Activated T-cell treated with anti-CD3 and anti-CD28 coated beads for 48 hours (primary cell): ENCODE measurements around the gene EIF3D.
"Not testable (repeated sequence)": the region's sequence is repeated elsewhere in the genome, so short reads cannot be mapped to it uniquely, and the experiment has no call there.

Experiments used
- DNase-seq: peaks from one replicate; pipeline ENCODE4 v3.0.0-alpha.2; 2020; ENCODE audit warnings: low read depth

EIF3D gene

GRCh38 chr22:36548606-36549005, 19.6 kb upstream of the EIF3D start:
- no peak for DNase-seq

GRCh38 chr22:36546932-36547331, 18.0 kb upstream of the EIF3D start:
- no peak for DNase-seq

DNA sequence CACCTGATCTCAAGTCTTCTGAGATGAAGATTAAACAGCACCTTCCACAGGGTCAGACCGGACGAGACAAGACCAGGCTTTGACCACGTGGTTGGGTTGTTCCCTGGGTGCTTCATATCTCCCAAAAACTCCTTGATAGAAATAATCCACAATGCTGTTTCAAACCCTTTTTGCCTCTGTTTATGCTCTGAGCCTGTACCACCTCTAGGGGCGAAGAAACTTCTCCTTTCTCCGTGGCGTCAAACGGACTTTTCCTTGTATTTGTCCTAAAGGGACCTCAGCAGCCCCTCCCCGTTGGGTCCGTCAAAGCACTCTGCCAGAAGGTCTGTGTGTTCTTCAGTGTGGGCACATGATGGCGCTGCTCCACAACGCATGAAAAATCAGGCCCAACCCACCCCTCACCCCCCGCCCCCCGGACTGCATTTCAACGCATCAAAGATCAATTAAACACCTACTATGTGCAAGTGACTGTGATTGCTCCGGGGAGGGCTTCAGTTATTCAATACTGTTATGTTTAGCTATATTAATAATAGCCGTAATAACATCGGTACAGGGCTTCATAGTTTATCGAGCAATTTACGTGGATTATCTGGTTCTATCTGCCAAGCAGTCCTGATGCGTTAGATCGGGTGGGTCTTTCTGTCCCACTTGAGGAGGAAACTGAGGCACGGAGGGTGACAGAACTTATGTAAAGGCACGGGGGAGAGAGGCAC, 17.3 kb upstream of the EIF3D start:
- DNase-seq = peak; percentile 25

DNA sequence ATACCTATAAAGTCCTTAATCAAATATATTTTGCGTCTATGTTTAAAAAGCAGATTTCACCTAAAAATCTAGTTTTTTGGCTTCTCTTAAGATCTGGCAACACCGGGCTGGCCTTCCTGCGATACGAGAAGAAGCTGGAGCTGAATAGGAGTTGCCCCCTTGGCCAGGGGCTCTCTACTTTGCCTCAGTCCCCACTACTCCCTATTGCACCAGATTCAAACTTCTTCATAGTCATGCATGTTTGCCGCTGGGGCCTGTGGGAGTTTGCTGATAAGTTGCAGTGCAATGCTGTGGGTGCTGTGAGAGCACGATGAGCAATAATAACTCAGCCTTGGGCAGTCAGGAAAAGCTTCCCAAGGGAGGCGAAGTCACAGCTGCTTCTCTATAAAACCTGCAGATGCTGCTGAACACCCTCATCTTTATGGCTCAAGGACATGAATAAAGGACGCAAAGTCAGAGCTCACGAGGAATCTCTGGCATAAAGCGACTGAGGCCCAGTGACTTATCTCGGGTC, 15.2 kb upstream of the EIF3D start:
- no peak for DNase-seq

DNA sequence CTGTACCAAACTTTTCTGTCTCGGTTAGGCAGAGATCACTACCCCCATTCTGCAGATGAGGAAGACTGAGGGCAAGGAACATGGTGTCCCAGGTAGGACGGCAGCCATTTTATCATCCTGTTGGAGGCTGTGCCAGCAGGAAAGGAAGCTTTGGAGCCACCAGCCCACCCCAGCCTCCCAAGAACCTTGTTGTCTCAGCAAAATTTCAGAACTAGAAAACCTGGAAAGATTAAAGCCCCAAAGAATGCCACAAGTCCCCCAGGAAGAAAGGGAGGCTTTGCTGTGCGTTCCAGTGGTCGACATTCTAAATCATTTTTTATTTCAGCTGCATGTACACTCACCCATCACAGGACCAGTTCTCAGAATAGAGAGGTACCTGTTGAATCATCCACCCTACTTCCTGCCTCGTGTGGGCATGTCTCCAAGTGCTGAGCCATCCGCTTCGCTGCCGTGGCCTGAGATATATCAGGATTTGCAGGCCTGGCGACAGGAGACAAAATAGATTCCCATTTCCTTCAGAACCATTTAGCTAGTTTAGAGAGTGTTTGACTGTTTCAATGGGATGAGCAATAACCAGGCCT, 13.0 kb upstream of the EIF3D start:
- DNase-seq = peak; percentile 42

DNA sequence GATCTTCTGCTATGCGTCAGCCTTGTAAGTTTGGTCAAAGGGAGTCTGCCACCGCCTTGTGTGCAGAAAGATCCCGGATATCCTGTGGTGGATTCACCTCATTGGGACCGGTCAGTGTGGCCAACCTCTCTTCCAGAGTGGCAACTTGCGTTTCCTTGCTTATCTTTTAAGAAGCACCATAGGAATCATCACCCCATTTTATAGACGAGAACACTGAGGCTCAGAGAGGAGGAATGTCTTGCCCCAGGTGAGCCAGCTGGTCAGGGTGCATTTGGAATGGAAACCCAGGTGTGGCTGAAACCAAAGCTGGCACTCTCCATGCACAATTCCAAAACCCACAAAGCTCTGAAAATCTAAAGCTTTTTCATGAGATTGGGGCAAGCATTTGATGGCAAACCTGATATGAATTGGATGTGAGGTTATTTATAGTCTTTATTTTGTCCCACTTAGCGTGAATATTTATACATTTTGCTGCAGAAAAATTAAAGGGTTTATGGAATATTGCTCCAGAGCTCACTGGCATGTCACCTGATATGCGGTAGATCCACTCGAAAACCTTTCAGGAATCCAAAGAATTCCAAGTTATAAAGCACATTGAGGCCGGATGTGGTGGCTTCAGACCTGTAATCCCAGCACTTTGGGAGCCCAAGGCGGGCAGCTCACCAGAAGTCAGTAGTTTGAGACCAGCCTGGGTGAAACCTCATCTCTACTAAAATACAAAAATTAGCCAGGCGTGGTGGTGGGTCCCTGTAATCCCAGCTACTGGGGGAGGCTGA, 12.1 kb upstream of the EIF3D start:
- no peak for DNase-seq

DNA sequence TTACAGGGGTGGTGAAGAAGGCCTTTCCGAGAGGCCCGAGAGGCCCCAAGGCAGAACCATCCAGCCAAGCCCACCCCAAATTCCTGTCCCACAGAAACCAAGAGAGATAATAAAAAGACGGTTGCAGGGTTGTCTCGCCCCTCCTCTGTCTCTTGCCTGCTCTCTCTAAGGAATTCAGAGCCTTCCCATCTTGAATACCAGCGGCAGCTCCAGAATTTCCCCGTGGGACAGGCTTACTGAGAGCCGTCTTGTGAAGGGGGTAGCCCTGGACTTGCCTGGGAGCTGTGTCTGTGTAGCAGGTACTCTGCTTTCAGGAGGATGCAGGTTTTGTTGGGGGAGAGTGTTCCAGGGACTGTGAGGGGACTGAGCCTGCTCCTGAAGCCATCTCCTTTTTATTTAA, 9.6 kb upstream of the EIF3D start:
- DNase-seq = no peak

DNA sequence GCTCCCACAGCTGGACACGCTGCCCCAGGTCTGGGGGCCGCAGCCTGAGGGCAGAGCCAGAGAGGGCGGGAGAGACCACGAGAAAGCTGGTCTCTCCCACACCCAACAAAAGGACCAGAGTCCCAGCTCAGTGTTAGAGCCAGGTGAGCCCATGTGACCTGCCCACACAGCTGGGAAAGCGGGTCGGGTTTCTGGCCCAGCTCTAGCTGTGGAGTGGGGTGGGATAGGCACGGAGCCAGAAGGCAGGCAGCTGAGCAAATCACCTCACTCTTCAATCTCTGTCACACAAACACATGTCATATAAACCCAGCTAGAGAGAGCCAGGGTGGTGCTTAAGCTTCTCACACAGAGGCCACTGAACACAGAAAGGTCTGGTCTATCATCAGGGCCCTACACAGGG, 7.8 kb upstream of the EIF3D start:
- DNase-seq = no peak

DNA sequence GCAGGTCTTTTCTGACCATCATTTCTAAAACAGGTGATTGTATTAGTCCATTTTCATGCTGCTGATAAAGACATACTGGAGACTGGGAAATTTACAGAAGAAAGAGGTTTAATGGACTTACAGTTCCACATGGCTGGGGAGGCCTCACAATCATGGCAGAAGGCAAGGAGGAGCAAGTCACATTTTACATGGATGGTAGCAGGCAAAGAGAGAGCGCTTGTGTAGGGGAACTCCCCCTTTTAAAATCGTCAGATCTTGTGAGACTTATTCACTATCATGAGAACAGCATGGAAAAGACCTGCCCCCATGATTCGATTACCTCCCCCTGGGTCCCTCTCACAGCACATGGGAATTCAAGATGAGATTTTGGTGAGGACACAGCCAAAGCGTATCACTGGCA, 4.4 kb upstream of the EIF3D start:
- DNase-seq = not testable (repeated sequence)

DNA sequence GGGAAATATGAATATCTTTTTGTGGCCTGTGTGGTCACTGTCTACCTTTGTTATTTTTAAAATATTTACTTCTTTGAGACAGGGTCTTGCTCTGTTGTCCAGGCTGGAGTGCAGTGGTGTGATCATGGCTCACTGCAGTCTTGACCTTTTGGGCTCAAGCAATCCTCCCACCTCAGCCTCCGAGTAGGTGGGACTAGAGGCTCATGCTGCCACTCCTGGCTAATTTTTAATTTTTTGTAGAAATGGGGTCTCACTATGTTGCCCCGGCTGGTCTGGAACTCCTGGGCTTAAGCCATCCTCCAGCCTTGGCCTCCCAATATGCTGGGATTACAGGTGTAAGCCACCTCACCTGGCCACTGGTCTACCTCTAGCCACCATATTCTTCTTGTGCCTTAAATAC, 3.5 kb upstream of the EIF3D start:
- DNase-seq = no peak

DNA sequence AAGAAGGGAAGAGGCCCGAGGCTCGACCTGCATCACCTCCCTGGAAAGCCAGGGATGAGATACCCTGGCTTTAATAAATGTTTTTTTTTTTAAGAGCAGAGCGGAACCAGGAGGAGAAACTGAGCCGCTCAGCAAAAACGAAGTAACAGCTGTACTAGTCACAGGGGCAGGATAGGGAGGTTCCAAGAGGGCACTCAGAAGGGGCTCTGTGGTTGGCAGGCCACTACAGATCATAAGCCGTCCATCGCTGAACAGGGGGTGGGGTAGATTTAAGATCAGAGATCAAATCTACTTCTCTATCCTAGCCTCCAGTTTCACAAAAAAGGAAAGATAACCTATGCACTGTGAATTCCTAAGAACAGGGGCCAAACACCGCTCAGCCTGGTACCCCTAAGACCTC, 625 bp downstream of the EIF3D start:
- DNase-seq = no peak

DNA sequence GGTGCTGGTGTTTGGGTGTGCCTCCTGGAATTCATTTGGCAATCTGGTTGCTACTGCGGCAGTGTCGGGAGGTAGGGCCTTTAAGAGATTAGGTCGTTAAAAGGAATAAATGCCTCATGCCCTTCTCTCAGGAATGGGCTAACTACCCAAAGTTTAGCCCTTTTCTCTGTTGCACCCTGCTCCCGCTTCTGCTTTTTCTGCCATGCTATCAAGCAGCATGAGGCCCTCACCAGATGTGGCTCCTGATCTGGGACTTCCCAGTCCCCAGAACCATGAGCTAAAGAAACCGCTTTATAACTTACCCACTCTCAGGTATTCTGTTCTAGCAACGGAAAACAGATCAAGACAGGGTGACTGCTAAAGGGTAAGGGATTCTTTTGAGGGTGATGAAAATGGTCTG, 6.3 kb downstream of the EIF3D start:
- DNase-seq = no peak

DNA sequence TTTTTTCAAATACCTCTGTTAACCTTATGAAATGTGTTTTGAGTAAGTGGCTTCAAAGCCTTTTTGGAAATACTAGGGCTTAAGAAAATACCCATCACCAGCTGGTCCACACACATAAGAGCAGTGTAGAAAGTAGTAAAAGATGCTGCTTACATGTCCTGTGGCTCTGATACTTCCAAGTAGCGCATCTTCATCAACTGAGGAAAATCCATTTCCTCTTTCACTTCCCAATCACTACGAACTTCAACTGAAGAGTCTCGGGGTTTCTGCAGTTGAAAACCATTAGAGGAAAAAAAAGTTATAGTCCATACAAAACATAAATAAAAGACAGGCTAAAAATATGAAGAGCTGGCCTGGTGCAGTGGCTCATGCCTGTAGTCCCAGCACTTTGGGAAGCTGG, 8.5 kb downstream of the EIF3D start:
- DNase-seq = no peak

DNA sequence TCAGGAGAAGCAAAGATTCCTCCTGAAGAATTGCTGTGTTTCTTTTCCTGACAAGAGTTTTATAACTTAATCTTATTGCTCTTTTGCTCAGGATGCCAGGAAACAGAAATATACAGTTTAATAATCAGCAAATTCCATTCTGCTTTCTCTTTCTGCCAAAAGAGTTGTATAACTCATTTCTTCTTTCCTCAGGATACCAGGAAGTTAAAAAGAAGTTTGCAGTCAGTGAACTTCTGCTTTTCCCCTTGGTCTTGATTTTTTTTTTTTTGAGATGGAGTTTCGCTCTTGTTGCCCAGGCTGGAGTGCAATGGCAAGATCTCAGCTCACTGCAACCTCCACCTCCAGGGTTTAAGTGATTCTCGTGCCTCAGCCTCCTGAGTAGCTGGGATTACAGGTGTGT, 9.1 kb downstream of the EIF3D start:
- not testable (repeated sequence) for DNase-seq

GRCh38 chr22:36514766-36515165, 14.2 kb downstream of the EIF3D start:
- no peak for DNase-seq

- no peak for DNase-seq
These were observed 16.0 kb downstream of the EIF3D start for GRCh38 chr22:36512991-36513390.

- DNase-seq = no peak
These were observed 16.6 kb downstream of the EIF3D start for GRCh38 chr22:36512333-36512732.

DNA sequence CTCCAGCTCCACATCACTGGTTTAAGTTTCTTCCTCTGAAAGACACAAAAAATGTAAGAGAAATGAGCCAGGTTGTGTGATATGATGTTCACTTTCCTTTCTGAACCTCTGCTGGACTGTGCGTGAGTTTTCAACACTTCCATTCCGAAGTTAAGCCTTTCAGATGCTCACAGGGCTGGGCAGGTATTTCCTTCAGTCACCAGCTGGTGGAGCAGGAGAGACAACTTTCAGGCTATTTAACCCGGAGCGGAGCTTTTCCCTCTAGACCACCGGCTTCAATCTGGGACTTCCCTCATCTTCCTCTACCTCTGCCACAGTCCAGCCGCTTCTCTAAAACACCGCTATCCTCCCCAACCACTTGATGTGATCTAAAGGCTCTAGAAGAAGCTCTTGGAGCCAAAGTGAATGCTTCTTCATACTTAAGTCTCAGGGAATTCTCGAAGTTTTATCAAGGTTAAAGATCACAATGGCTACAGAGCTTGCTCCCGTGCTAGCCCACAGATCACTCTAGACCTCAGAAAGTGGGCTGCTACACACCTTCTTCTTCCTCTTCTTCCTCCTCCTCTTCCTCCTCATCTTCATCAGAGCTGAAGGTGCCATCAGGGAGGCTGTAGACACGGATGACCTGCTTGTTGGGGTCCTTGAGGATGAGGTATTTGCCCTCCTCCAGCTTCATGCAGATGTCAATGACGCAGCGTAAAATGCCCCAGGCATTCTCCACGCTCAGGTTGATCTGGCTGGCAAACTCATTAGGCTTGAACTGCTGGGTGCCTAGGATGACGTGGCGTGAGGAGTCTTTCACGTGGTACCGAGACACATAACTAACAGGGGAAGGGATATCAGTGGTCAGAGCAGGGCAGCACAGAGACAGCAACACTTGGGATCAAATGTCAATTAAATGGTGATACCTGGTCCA, 17.7 kb downstream of the EIF3D start:
- DNase-seq = no peak

DNA sequence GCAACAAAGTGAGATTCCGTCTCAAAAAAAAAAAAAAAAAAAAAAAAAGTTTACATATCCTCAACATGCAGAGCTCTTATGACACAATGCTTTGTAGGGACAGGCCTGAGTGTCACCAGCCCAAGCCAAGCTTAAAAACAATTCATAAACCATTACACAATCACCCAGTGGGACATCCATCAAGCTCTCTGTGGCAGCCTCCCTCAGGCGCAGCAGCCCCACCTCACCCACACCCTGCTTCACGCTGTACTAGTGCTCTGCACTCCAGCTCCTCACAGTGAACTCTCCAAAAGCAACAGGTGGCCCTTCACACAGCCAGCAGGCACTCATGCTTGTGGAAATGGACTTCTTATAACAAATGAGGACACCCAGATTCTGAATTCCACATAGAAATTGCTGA, 18.6 kb downstream of the EIF3D start:
- DNase-seq = no peak

- DNase-seq = no peak
These were observed 21.4 kb downstream of the EIF3D start for GRCh38 chr22:36507518-36508010.

DNA sequence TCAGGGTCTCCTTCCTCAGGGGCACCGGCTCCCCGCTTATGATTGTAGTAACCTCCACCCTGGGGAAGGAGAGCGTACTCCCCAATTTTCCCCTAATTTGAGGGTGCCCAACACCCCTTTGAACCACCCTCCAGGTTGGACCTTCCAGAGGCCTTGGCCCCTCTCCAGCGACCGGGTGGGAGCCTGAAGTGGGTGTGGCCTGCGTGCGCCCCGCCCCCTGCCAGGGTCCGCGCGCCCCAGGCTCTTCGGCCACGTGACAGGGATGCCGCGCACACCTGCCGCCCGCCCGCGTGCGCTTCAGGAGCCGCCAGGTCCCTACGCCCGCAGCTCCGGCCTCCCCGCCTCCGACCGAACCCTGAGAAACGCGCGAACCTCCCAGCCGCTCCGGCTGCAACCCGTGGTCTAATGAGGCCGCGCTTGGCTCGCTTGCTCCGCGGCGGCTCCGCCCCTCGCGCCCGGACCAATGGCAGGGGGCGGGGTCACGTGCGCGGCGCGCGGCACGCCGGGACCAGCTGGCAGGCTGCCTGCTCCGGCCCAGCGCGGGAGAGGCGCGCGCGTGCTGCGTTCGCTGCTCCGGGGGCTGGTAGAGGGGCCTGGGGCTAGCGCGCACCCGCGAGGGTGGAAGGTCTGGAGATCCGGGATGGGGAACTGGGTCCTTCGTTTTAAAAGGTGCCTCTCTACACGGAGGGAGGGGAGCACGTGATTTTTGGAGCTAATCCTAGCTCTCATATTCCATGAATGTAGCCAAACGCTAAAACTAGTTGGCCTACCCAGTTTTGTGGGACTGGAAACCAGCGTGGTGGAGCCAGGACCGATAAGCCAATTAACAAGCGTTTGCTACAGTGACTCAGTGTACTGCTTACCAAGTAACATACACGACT, 22.1 kb downstream of the EIF3D start, which contains the start of gene FOXRED2:
Gene FOXRED2 (minus strand): TSS at position 404 of the 881 bp plus-strand sequence. CDS start 618 bp downstream, outside the sequence.
- DNase-seq = peak; percentile 91
